Urinary bladder (tissue), 4 donors: ENCODE results near the gene TMED8. TPM values are rescaled to one million over a fixed set of nuclear protein-coding genes. Genes with fewer than 3 reads are reported as not detected.

Experiments used
- DNase-seq: peaks from one replicate; pipeline ENCODE4 v3.0.0-alpha.2; 2015; ENCODE audit errors: extremely low spot score
- H3K27ac ChIP-seq: one replicate; pipeline ENCODE4 v1.5.1; 2013; ENCODE audit warnings: low read depth, mild to moderate bottlenecking, moderate library complexity
- H3K36me3 ChIP-seq: one replicate; pipeline ENCODE4 v1.6.1; 2013; ENCODE audit warnings: mild to moderate bottlenecking, moderate library complexity; ENCODE audit not compliant: insufficient read depth
- H3K4me1 ChIP-seq: one replicate; pipeline ENCODE4 v1.6.1; 2013; ENCODE audit warnings: mild to moderate bottlenecking, moderate library complexity; ENCODE audit not compliant: insufficient read depth
- H3K4me3 ChIP-seq: one replicate; pipeline ENCODE4 v1.5.1; 2013; ENCODE audit warnings: low read depth, low read length
- WGBS: extraction: QIAGEN DNeasy Blood & Tissue Kit; methylation state at CpG from one replicate; pipeline ENCODE4 v1.1.7; 2013; 5-methylcytosine and 5-hydroxymethylcytosine counted together
- polyA plus RNA-seq: library from polyadenylated mRNA; stranded (reverse); fragments of 200-250 nt; gene quantifications from one replicate; pipeline ENCODE4 v1.2.3, GENCODE V29; 2013
- total RNA-seq: library from RNA; depleted of rRNA; stranded (reverse); fragments of >200 nt; gene quantifications from one replicate; pipeline ENCODE4 v1.2.3, GENCODE V29; 2014
- donor health status: healthy with polysubstance abuse.
- donor health status: healthy.

The TMED8 gene
- total and polyA plus RNA-seq, 2 donors, result 6.3 to 12.3 TPM

DNA sequence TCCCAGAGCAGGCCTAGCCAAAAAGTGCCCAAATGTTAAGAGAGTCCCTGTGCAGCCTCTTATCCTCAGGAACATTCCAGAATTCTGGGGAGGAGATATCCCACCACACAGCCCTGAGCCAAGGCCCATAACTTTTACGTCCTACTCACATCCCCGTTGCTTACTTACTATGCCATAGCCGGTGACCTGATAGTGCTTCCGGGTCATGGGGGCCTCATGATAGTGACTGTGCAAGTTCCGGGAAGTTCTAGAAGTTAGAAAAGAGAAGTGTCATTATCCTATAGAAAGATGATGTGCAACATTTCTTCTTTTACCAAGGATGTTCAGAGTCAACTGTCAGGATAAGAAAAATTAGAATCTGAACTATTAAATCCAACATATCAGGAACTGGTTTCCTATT, 90.3 kb downstream of the TMED8 start:
- no peak overlapping the region for H3K27ac ChIP-seq
- WGBS, result 65% methylated on average over 5 of the region's 5 CpGs
- DNase-seq, result no peak
- peaks cover 2% of the 10 kb centered on the region for H3K36me3 ChIP-seq
- H3K4me1 ChIP-seq, result no peaks in the 10 kb centered on the region
- no peak overlapping the region for H3K4me3 ChIP-seq

Other genes starting within 250 kb of the TMED8 start
- gene ZDHHC22, start 235.3 kb downstream of the TMED8 start, total RNA-seq, result 0.16 TPM
- gene ZDHHC22, start 235.3 kb downstream of the TMED8 start, polyA plus RNA-seq, result 0.01 TPM
- gene TMEM63C, start 195.3 kb downstream of the TMED8 start, total RNA-seq, result 0.85 TPM
- gene TMEM63C, start 195.3 kb downstream of the TMED8 start, polyA plus RNA-seq, result 0.30 TPM
- not detected for gene NGB, start 105.9 kb downstream of the TMED8 start, total RNA-seq
- gene NGB, start 105.9 kb downstream of the TMED8 start, polyA plus RNA-seq, result not detected
- gene POMT2, start 56.2 kb downstream of the TMED8 start, total RNA-seq, result 16.7 TPM
- gene POMT2, start 56.2 kb downstream of the TMED8 start, polyA plus RNA-seq, result 10.5 TPM
- gene GSTZ1, start 56.1 kb downstream of the TMED8 start, total RNA-seq, result 11.4 TPM
- gene GSTZ1, start 56.1 kb downstream of the TMED8 start, polyA plus RNA-seq, result 17.8 TPM
- gene SAMD15, start 285 bp upstream of the TMED8 start, total RNA-seq, result 1.3 TPM
- gene SAMD15, start 285 bp upstream of the TMED8 start, polyA plus RNA-seq, result 0.44 TPM
- 0.69 TPM for gene NOXRED1, start 46.4 kb upstream of the TMED8 start, total RNA-seq
- 0.14 TPM for gene NOXRED1, start 46.4 kb upstream of the TMED8 start, polyA plus RNA-seq
- gene VIPAS39, start 80.5 kb upstream of the TMED8 start, total RNA-seq, result 21.5 TPM
- 19.5 TPM for gene VIPAS39, start 80.5 kb upstream of the TMED8 start, polyA plus RNA-seq
- gene AHSA1, start 81.0 kb upstream of the TMED8 start, total RNA-seq, result 66.2 TPM
- 126 TPM for gene AHSA1, start 81.0 kb upstream of the TMED8 start, polyA plus RNA-seq
- gene ISM2, start 121.7 kb upstream of the TMED8 start, total RNA-seq, result not detected
- 0.51 TPM for gene ISM2, start 121.7 kb upstream of the TMED8 start, polyA plus RNA-seq
- 55.0 TPM for gene SPTLC2, start 239.5 kb upstream of the TMED8 start, total RNA-seq
- gene SPTLC2, start 239.5 kb upstream of the TMED8 start, polyA plus RNA-seq, result 12.8 TPM